Lung (tissue), 12 donors: ENCODE data around the gene TTC31. TPM values are rescaled to one million over a fixed set of nuclear protein-coding genes. Genes with fewer than 3 reads are reported as not detected.
A peak's percentile ranks its signal among the peaks of the same experiment; 100 is the strongest.
"Not testable (repeated sequence)": the region's sequence is repeated elsewhere in the genome, so short reads cannot be mapped to it uniquely, and the experiment has no call there.

Experiments used
- ATAC-seq: fragments of 200-7000 bp; cut with Tn5 transposase; one replicate; pipeline ENCODE4 v1.9.1; 2020; ENCODE audit warnings: moderate number of reproducible peaks; ENCODE audit not compliant: insufficient read depth, low FRiP score
- DNase-seq, 3 donors: peaks; one replicate each; pipeline ENCODE4 v3.0.0-alpha.2; 2013 to 2017
- H3K27ac ChIP-seq, 2 donors: one replicate each; pipeline ENCODE4 v1.5.1; 2013; ENCODE audit warnings: mild to moderate bottlenecking in 2 of 2, moderate library complexity in 2 of 2, control low read depth in 1 of 2, inconsistent platforms in 1 of 2, low read depth in 1 of 2, low read length in 1 of 2
- H3K27me3 ChIP-seq, 3 donors: one replicate each; pipeline ENCODE4 v1.5.1; 2013; ENCODE audit warnings: low read length in 2 of 3; ENCODE audit not compliant: control insufficient read depth in 3 of 3, insufficient read depth in 3 of 3
- H3K36me3 ChIP-seq, 4 donors: one replicate each; pipeline ENCODE4 v1.5.1; 2013; ENCODE audit warnings: low read length in 4 of 4, mild to moderate bottlenecking in 1 of 4, moderate library complexity in 1 of 4; ENCODE audit not compliant: control insufficient read depth in 4 of 4, insufficient read depth in 4 of 4
- H3K4me1 ChIP-seq, 5 donors: one replicate each; pipeline ENCODE4 v1.5.1; 2013; ENCODE audit warnings: low read length in 5 of 5, mild to moderate bottlenecking in 2 of 5, moderate library complexity in 1 of 5; ENCODE audit not compliant: control insufficient read depth in 5 of 5, insufficient read depth in 5 of 5
- H3K4me3 ChIP-seq: one replicate; pipeline ENCODE4 v1.5.1; 2013; ENCODE audit warnings: mild to moderate bottlenecking, control low read depth, moderate library complexity
- H3K9ac ChIP-seq, 2 donors: one replicate each; pipeline ENCODE4 v1.5.1; 2013; ENCODE audit warnings: low read length in 2 of 2, control low read depth in 1 of 2; ENCODE audit not compliant: insufficient read depth in 1 of 2
- H3K9me3 ChIP-seq, 4 donors: one replicate each; pipeline ENCODE4 v1.5.1; 2013; ENCODE audit warnings: low read length in 3 of 4, mild to moderate bottlenecking in 1 of 4, moderate library complexity in 1 of 4; ENCODE audit not compliant: control insufficient read depth in 4 of 4, insufficient read depth in 3 of 4
- WGBS, 2 donors: extraction: QIAGEN DNeasy Blood & Tissue Kit; methylation state at CpG; one replicate each; pipeline ENCODE4 v1.1.7; 2013; 5-methylcytosine and 5-hydroxymethylcytosine counted together
- polyA plus RNA-seq, 2 donors: library from polyadenylated mRNA; stranded (reverse); fragments of 200-250 nt; gene quantifications; one replicate each; pipeline ENCODE4 v1.2.1, GENCODE V29; 2013
- total RNA-seq, 2 donors: library from RNA; depleted of rRNA in 1 of 2; stranded (reverse); fragments of >200 nt in 1 of 2; gene quantifications; one replicate each; pipeline ENCODE4 v1.2.1, GENCODE V29; 2014 to 2021
- TF ChIP-seq, protein P1 (sequence below): IDR thresholded peaks from 2 replicates; pipeline ENCODE4 v1.5.1; 2012; ENCODE audit warnings: mild to moderate bottlenecking; ENCODE audit errors: control extremely low read depth, extremely low read depth
- donor health status: control.
- donor health status: control.
- donor health status: Bipolar disorder and iron deficiency.
- donor health status: healthy.
- donor health status: DM: yes; HTN: yes; CAD: no.

The TTC31 gene
- total and polyA plus RNA-seq, 4 donors: 13.7 to 23.7 (median 20.0) TPM

- DNase-seq (no peak), ATAC-seq (peak; percentile 53)
- no peaks in the 10 kb centered on the region for H3K27me3 ChIP-seq
- H3K9me3 ChIP-seq: no peaks in the 10 kb centered on the region
- peak overlapping the region; percentile 86 to 90 for H3K27ac ChIP-seq
- H3K9ac ChIP-seq: peak overlapping the region; percentile 68 to 89
- TF ChIP-seq, protein P1, sequence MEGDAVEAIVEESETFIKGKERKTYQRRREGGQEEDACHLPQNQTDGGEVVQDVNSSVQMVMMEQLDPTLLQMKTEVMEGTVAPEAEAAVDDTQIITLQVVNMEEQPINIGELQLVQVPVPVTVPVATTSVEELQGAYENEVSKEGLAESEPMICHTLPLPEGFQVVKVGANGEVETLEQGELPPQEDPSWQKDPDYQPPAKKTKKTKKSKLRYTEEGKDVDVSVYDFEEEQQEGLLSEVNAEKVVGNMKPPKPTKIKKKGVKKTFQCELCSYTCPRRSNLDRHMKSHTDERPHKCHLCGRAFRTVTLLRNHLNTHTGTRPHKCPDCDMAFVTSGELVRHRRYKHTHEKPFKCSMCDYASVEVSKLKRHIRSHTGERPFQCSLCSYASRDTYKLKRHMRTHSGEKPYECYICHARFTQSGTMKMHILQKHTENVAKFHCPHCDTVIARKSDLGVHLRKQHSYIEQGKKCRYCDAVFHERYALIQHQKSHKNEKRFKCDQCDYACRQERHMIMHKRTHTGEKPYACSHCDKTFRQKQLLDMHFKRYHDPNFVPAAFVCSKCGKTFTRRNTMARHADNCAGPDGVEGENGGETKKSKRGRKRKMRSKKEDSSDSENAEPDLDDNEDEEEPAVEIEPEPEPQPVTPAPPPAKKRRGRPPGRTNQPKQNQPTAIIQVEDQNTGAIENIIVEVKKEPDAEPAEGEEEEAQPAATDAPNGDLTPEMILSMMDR: no peak
- 2 to 5% methylated on average over 50 to 80 of the region's 80 CpGs for WGBS, 2 donors
- peaks cover 0 to 30% (median 9%) of the 10 kb centered on the region in 4 donors for H3K36me3 ChIP-seq
- peak overlapping the region; percentile 86 for H3K4me3 ChIP-seq
- peaks cover 3 to 19% (median 8%) of the 10 kb centered on the region in 5 donors for H3K4me1 ChIP-seq
These were observed 700 bp upstream of the TTC31 start for GRCh38 chr2:74481961-74482800.

DNA sequence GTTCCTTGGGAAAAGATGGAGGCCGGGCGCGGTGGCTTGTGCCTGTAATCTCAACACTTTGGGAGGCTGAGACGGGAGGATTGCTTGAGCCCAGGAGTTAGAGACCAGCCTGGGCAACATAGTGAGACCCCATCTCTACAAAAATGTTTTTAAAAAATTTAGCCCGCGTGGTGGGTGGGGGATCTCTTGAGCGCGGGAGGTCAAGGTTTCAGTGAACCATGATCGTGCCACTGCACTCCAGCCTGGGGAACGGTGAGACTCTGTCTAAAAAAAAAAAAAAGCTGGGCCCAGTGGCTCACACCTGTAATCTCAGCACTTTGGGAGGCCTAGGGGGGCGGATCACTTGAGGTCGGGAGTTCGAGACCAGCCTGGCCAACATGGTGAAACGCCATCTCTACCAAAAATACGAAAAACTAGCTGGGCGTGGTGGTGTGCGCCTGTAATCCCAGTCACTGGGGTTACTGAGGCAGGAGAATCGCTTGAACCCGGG, 839 bp downstream of the TTC31 start:
- not testable (repeated sequence) for H3K9me3 ChIP-seq, H3K27ac ChIP-seq, ATAC-seq, DNase-seq, H3K27me3 ChIP-seq
- 82 to 85% methylated on average over 19 of the region's 19 CpGs for WGBS, 2 donors
- Histone ChIP-seq H3K4me1 (peaks cover 3 to 19% (median 8%) of the 10 kb centered on the region in 5 donors), H3K4me3 (peak overlapping the region; percentile 65), H3K36me3 (peaks cover 0 to 30% (median 8%) of the 10 kb centered on the region in 4 donors), H3K9ac (peak overlapping the region in 1 of 2 donors; percentile 89)

DNA sequence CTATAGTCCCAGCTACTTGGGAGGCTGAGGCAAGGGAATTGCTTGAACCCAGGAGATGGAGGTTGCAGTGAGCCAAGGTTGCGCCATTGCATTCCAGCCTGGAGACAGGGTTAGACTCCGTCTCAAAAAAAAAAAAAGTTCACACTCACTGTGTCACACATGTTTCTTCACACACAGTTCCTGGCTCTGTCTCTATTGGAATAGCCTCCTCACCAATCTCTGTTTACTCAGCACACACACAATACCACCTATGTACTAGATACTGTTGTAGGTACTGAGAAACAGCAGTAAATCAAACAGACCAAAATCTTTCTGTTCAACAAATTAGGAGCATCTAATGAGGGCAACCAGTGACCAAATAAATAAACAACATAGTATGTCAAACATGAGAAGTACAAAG, 3.3 kb downstream of the TTC31 start:
- Histone ChIP-seq H3K27me3 (no peaks in the 10 kb centered on the region), H3K4me3 (no peak overlapping the region), H3K27ac (no peak overlapping the region), H3K36me3 (peaks cover 9 to 37% (median 15%) of the 10 kb centered on the region in 4 donors), H3K4me1 (peaks cover 3 to 13% (median 6%) of the 10 kb centered on the region in 5 donors), H3K9me3 (no peaks in the 10 kb centered on the region), H3K9ac (no peak overlapping the region)
- ATAC-seq (no peak), DNase-seq (no peak)
- TF ChIP-seq, protein P1: no peak
- 95 to 96% methylated on average over 2 of the region's 2 CpGs for WGBS, 2 donors
